HCT116 (cell line): Measurements from ENCODE around the gene TRPV5. TPM values are rescaled to one million over a fixed set of nuclear protein-coding genes. Genes with fewer than 3 reads are reported as not detected.

Experiments
- ATAC-seq: fragments of 200-7000 bp; cut with Tn5 transposase; 2 replicates; pipeline ENCODE4 v1.9.1; 2020; ENCODE audit warnings: mild to moderate bottlenecking, moderate library complexity
- BruUV-seq: library from RNA; stranded (reverse); fragments of 400-500 nt; replicated peaks from 2 replicates; lab custom pipeline; 2021; lab: Mats Ljungman, UMichigan
- CTCF ChIA-PET: fragments of 300-600 bp; sonication (Branson Sonifier 250); formaldehyde crosslinking; loops from one replicate; lab custom pipeline; 2021; ENCODE audit warnings: antibody characterized with exemption; lab: Charles Lee
- POLR2A ChIA-PET: fragments of 300-600, 350-600 bp; sonication (Branson Sonifier 250); formaldehyde crosslinking; loops from one replicate; lab custom pipeline; 2021; ENCODE audit warnings: antibody characterized with exemption; lab: Charles Lee
- RAD21 ChIA-PET, 2 experiments: fragments of 300-600 bp; sonication (Branson Sonifier 250); formaldehyde crosslinking; loops; one replicate each; lab custom pipeline; 2023; ENCODE audit warnings: low total read pairs in 2 of 2; ENCODE audit not compliant: uncharacterized antibody in 2 of 2, unreplicated experiment in 2 of 2, low non-redundant PET in 1 of 2; lab: Charles Lee
- DNase-seq: peaks from one replicate; pipeline ENCODE4 v3.0.0-alpha.2; 2010; ENCODE audit warnings: low read depth, low spot score
- H2AFZ ChIP-seq: fragments of 200-600 bp; shearing (Covaris generic), sonication (generic); 2 replicates; pipeline ENCODE4 v1.6.1; 2017; ENCODE audit warnings: low read depth, mixed run types, mixed read lengths, antibody characterized with exemption, low read length; ENCODE audit not compliant: poor library complexity, severe bottlenecking
- H3K27ac ChIP-seq: 2 replicates; pipeline ENCODE4 v1.5.1; 2012; ENCODE audit warnings: low read depth, low read length
- H3K27me3 ChIP-seq: fragments of 200-600 bp; sonication (generic); 2 replicates; pipeline ENCODE4 v1.6.1; 2016; ENCODE audit warnings: mixed run types, low read length, mixed read lengths; ENCODE audit not compliant: insufficient read depth
- H3K36me3 ChIP-seq, 2 experiments: fragments of 200-500 bp in 1 of 2; fragments of 200-600 bp in 1 of 2; sonication (Bioruptor generic) in 1 of 2; sonication (generic) in 1 of 2; 2 replicates each; pipeline versions ENCODE4 v1.5.1 to v1.6.1; 2014 to 2016; ENCODE audit warnings: low read length in 2 of 2, inconsistent platforms in 1 of 2, mixed read lengths in 1 of 2, mixed run types in 1 of 2; ENCODE audit not compliant: insufficient read depth in 2 of 2, control insufficient read depth in 1 of 2
- H3K4me1 ChIP-seq, 2 experiments: fragments of 200-600 bp in 1 of 2; sonication (generic) in 1 of 2; 2 replicates each; pipeline versions ENCODE4 v1.5.1 to v1.6.1; 2012 to 2017; ENCODE audit warnings: low read length in 2 of 2, inconsistent platforms in 1 of 2, mild to moderate bottlenecking in 1 of 2, mixed read lengths in 1 of 2, mixed run types in 1 of 2, moderate library complexity in 1 of 2; ENCODE audit not compliant: insufficient read depth in 2 of 2, control insufficient read depth in 1 of 2
- H3K4me2 ChIP-seq: fragments of 200-600 bp; sonication (generic); 2 replicates; pipeline ENCODE4 v1.6.1; 2017; ENCODE audit warnings: mixed run types, low read length, mixed read lengths
- H3K4me3 ChIP-seq, 2 experiments: fragments of 200-600 bp in 1 of 2; sonication (generic) in 1 of 2; replicated peaks in 1 of 2; 2 replicates each; pipeline ENCODE4 v1.5.1; 2011 to 2016; ENCODE audit warnings: low read length in 2 of 2, control low read depth in 1 of 2, low read depth in 1 of 2, mild to moderate bottlenecking in 1 of 2, mixed read lengths in 1 of 2, mixed run types in 1 of 2
- H3K79me2 ChIP-seq: fragments of 200-600 bp; sonication (generic); 2 replicates; pipeline ENCODE4 v1.6.1; 2017; ENCODE audit warnings: mild to moderate bottlenecking, mixed run types, low read length, moderate library complexity, mixed read lengths; ENCODE audit not compliant: insufficient read depth
- H3K9ac ChIP-seq: fragments of 200-600 bp; sonication (generic); 2 replicates; pipeline ENCODE4 v1.6.1; 2016; ENCODE audit warnings: low read length, mixed read lengths
- H3K9me2 ChIP-seq: fragments of 200-600 bp; sonication (generic), shearing (Covaris generic); 2 replicates; pipeline ENCODE4 v1.6.1; 2017; ENCODE audit warnings: mixed run types, mild to moderate bottlenecking, moderate library complexity; ENCODE audit not compliant: insufficient read depth
- H3K9me3 ChIP-seq, 2 experiments: fragments of 200-500 bp in 1 of 2; fragments of 200-600 bp in 1 of 2; sonication (Bioruptor generic) in 1 of 2; sonication (generic) in 1 of 2; 2 replicates each; pipeline ENCODE4 v1.6.1; 2014 to 2017; ENCODE audit warnings: low read length in 2 of 2, mixed read lengths in 2 of 2, inconsistent platforms in 1 of 2, low read depth in 1 of 2, mild to moderate bottlenecking in 1 of 2, mixed run types in 1 of 2, moderate library complexity in 1 of 2; ENCODE audit not compliant: control insufficient read depth in 1 of 2, insufficient read depth in 1 of 2
- H4K20me1 ChIP-seq: fragments of 200-600 bp; sonication (generic), shearing (Covaris generic); 2 replicates; pipeline ENCODE4 v1.6.1; 2017; ENCODE audit warnings: mixed run types, mild to moderate bottlenecking, moderate library complexity; ENCODE audit not compliant: insufficient read depth
- EGR1 ChIP-seq: IDR thresholded peaks from 2 replicates; pipeline ENCODE4 v1.6.1; 2012; ENCODE audit warnings: low read depth
- ELF1 ChIP-seq: IDR thresholded peaks from 2 replicates; pipeline ENCODE4 v1.6.1; 2012; ENCODE audit warnings: low read depth, borderline replicate concordance
- EZH2 ChIP-seq: fragments of 200-600 bp; sonication (generic); IDR thresholded peaks from 2 replicates; pipeline ENCODE4 v1.6.1; 2017; ENCODE audit warnings: antibody characterized with exemption, mixed run types
- JUND ChIP-seq: IDR thresholded peaks from 2 replicates; pipeline ENCODE4 v1.6.1; 2012
- REST ChIP-seq: IDR thresholded peaks from 2 replicates; pipeline ENCODE4 v1.6.1; 2012; ENCODE audit warnings: low read depth
- SRF ChIP-seq: IDR thresholded peaks from 2 replicates; pipeline ENCODE4 v1.6.1; 2012; ENCODE audit warnings: low read depth
- intact Hi-C: fragments of 100-400 bp; cut with micrococcal nuclease; formaldehyde crosslinking; loops from 2 replicates; pipeline ENCODE4 v1.10.0; 2022
- total RNA-seq: library from RNA; stranded (reverse); gene quantifications from one replicate; pipeline ENCODE4 v1.2.1, GENCODE V29; 2021; ENCODE audit not compliant: unreplicated experiment
- TF ChIP-seq, protein P1 (sequence below), 3 experiments: fragments of 200-600 bp in 1 of 3; sonication (generic) in 1 of 3; IDR thresholded peaks in 2 of 3; conservative IDR thresholded peaks in 1 of 3; 2 replicates each; pipeline ENCODE4 v1.5.1; 2012 to 2017; ENCODE audit warnings: low read depth in 2 of 3, low read length in 2 of 3, antibody characterized with exemption in 1 of 3, borderline replicate concordance in 1 of 3, control low read depth in 1 of 3, mild to moderate bottlenecking in 1 of 3, mixed read lengths in 1 of 3, mixed run types in 1 of 3, moderate library complexity in 1 of 3; ENCODE audit not compliant: insufficient read depth in 1 of 3

Gene TRPV5
- total RNA-seq, 1 experiment from 2014 or later, result not detected

DNA sequence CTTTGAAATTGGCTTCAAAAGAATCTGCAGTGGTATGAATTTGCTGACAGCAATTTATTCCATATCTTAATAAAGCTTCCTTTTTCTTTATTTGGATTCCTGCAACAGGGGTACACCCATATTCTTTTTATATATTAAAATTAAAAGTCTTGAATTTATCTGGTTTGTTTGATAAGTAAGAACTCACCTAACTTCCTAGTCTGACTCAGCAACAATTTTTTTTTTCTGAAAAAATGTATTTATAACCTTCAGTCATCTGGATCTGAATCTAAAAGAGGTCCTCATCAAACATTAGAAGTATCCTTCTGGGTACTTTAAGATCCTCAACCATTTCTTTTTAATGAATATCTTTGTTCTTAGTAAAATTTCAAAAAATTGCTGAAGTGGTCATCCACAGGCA, 74.1 kb downstream of the TRPV5 start:
- intact Hi-C loops, result loop anchor here (10.0 kb wide), 1 partner anchor 355 kb away; no protein-coding TSS in a partner anchor
- Histone ChIP-seq H3K4me2 (no peak overlapping the region), H3K4me3 (no peak overlapping the region), H3K9me3 (no peaks in the 10 kb centered on the region), H3K9ac (no peak overlapping the region), H3K79me2 (no peaks in the 10 kb centered on the region), H3K27me3 (no peaks in the 10 kb centered on the region), H4K20me1 (no peaks in the 10 kb centered on the region), H3K27ac (no peak overlapping the region), H3K36me3 (no peaks in the 10 kb centered on the region), H2AFZ (no peak overlapping the region), H3K4me1 (peaks cover 8 to 12% of the 10 kb centered on the region in 2 experiments), H3K9me2 (no peaks in the 10 kb centered on the region)
- POLR2A ChIA-PET, result no interaction called here
- CTCF ChIA-PET, result no interaction called here
- no TSS peak for BruUV-seq
- RAD21 ChIA-PET, result no interaction called here
- ATAC-seq (no peak), DNase-seq (no peak)
- TF ChIP-seq EGR1, result no peak
- no peak for TF ChIP-seq REST
- no peak for TF ChIP-seq JUND
- TF ChIP-seq SRF, result no peak
- TF ChIP-seq, protein P1, sequence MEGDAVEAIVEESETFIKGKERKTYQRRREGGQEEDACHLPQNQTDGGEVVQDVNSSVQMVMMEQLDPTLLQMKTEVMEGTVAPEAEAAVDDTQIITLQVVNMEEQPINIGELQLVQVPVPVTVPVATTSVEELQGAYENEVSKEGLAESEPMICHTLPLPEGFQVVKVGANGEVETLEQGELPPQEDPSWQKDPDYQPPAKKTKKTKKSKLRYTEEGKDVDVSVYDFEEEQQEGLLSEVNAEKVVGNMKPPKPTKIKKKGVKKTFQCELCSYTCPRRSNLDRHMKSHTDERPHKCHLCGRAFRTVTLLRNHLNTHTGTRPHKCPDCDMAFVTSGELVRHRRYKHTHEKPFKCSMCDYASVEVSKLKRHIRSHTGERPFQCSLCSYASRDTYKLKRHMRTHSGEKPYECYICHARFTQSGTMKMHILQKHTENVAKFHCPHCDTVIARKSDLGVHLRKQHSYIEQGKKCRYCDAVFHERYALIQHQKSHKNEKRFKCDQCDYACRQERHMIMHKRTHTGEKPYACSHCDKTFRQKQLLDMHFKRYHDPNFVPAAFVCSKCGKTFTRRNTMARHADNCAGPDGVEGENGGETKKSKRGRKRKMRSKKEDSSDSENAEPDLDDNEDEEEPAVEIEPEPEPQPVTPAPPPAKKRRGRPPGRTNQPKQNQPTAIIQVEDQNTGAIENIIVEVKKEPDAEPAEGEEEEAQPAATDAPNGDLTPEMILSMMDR (IDR thresholded peaks at IDR 0.05 in 2 of 3, conservative IDR thresholded peaks at IDR 0.05 in 1 of 3; ENCODE audit: borderline replicate concordance in 1 of 3, insufficient read depth in 1 of 3, low read depth in 2 of 3, low read length in 2 of 3), result no peak
- TF ChIP-seq EZH2, result no peak
- TF ChIP-seq ELF1, result no peak

Other genes with a start within 250 kb of the TRPV5 start
- gene PRSS1, start 184.3 kb downstream of the TRPV5 start, total RNA-seq, result 14.6 TPM
- gene PRSS2, start 162.8 kb downstream of the TRPV5 start, total RNA-seq, result 36.8 TPM
- 12.6 TPM for gene EPHB6, start 78.7 kb downstream of the TRPV5 start, total RNA-seq
- 1.7 TPM for gene TRPV6, start 48.0 kb downstream of the TRPV5 start, total RNA-seq
- not detected for gene LLCFC1, start 5.7 kb upstream of the TRPV5 start, total RNA-seq
- 0.91 TPM for gene KEL, start 28.6 kb upstream of the TRPV5 start, total RNA-seq
- gene OR9A2, start 93.4 kb upstream of the TRPV5 start, total RNA-seq, result not detected
- not detected for gene OR6V1, start 118.6 kb upstream of the TRPV5 start, total RNA-seq
- gene PIP, start 198.3 kb upstream of the TRPV5 start, total RNA-seq, result not detected
- gene TAS2R39, start 249.7 kb upstream of the TRPV5 start, total RNA-seq, result not detected